Measurements from ENCODE around the gene VTN.

DNA sequence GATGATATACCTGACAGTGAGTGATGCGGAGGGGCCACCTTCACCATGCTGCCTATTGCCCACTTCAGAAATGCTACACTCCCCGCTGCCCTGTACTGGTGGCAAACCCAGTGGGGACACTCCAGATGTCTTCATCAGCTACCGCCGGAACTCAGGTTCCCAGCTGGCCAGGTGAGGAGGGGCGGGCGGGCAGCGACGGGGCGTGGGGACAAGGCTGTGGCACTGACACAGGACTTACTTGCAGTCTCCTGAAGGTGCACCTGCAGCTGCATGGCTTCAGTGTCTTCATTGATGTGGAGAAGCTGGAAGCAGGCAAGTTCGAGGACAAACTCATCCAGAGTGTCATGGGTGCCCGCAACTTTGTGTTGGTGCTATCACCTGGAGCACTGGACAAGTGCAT lies 18.0 kb upstream of the VTN start:
- TF ChIP-seq EZH2phosphoT487 (IDR thresholded peaks at IDR 0.05; ENCODE audit: insufficient read depth, low read depth) (no peak), EZH2 (IDR thresholded peaks at IDR 0.05; ENCODE audit: insufficient read depth, poor library complexity, severe bottlenecking) (no peak)

All from GM23248 (cell line).